GM21447 (cell line): ENCODE results near the gene ZNF362.

ENCODE experiments used
- ATAC-seq: cut with Tn5 transposase; IDR thresholded peaks from one replicate; pipeline ENCODE4 v1.9.1; 2021; ENCODE audit not compliant: unreplicated experiment

ZNF362 gene

GRCh38 chr1:33323663-33324477 is 67.6 kb downstream of the ZNF362 start:
- no peak for ATAC-seq

- no peak for ATAC-seq
Observed at GRCh38 chr1:33324677-33325575, 68.6 kb downstream of the ZNF362 start.

- ATAC-seq, result no peak
Observed at GRCh38 chr1:33326785-33327184, 70.5 kb downstream of the ZNF362 start.

- no peak for ATAC-seq
Observed at GRCh38 chr1:33327587-33328325, 71.5 kb downstream of the ZNF362 start.

GRCh38 chr1:33328817-33329216 is 72.5 kb downstream of the ZNF362 start:
- ATAC-seq, result no peak

GRCh38 chr1:33329600-33330305 is 73.5 kb downstream of the ZNF362 start:
- no peak for ATAC-seq

- no peak for ATAC-seq
Observed at GRCh38 chr1:33330361-33330890, 74.1 kb downstream of the ZNF362 start.

- ATAC-seq, result no peak
Observed at GRCh38 chr1:33330906-33331305, 74.6 kb downstream of the ZNF362 start.

GRCh38 chr1:33331444-33332356 is 75.4 kb downstream of the ZNF362 start:
- no peak for ATAC-seq

GRCh38 chr1:33332357-33332789 is 76.1 kb downstream of the ZNF362 start:
- ATAC-seq, result no peak

- no peak for ATAC-seq
Observed at GRCh38 chr1:33332881-33333280, 76.6 kb downstream of the ZNF362 start.

GRCh38 chr1:33334081-33334552 is 77.8 kb downstream of the ZNF362 start:
- no peak for ATAC-seq

- ATAC-seq, result no peak
Observed at GRCh38 chr1:33335020-33335419, 78.7 kb downstream of the ZNF362 start.

GRCh38 chr1:33336580-33336979 is 80.3 kb downstream of the ZNF362 start:
- ATAC-seq, result no peak

- no peak for ATAC-seq
Observed at GRCh38 chr1:33337441-33337840, 81.1 kb downstream of the ZNF362 start.

GRCh38 chr1:33338048-33338439 is 81.8 kb downstream of the ZNF362 start:
- ATAC-seq, result no peak

- ATAC-seq, result no peak
Observed at GRCh38 chr1:33338440-33339211, 82.3 kb downstream of the ZNF362 start.

GRCh38 chr1:33339413-33339812 is 83.1 kb downstream of the ZNF362 start:
- no peak for ATAC-seq
